ENCODE data around the gene CFAP52.

The CFAP52 gene, protein sequence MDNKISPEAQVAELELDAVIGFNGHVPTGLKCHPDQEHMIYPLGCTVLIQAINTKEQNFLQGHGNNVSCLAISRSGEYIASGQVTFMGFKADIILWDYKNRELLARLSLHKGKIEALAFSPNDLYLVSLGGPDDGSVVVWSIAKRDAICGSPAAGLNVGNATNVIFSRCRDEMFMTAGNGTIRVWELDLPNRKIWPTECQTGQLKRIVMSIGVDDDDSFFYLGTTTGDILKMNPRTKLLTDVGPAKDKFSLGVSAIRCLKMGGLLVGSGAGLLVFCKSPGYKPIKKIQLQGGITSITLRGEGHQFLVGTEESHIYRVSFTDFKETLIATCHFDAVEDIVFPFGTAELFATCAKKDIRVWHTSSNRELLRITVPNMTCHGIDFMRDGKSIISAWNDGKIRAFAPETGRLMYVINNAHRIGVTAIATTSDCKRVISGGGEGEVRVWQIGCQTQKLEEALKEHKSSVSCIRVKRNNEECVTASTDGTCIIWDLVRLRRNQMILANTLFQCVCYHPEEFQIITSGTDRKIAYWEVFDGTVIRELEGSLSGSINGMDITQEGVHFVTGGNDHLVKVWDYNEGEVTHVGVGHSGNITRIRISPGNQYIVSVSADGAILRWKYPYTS

DNA sequence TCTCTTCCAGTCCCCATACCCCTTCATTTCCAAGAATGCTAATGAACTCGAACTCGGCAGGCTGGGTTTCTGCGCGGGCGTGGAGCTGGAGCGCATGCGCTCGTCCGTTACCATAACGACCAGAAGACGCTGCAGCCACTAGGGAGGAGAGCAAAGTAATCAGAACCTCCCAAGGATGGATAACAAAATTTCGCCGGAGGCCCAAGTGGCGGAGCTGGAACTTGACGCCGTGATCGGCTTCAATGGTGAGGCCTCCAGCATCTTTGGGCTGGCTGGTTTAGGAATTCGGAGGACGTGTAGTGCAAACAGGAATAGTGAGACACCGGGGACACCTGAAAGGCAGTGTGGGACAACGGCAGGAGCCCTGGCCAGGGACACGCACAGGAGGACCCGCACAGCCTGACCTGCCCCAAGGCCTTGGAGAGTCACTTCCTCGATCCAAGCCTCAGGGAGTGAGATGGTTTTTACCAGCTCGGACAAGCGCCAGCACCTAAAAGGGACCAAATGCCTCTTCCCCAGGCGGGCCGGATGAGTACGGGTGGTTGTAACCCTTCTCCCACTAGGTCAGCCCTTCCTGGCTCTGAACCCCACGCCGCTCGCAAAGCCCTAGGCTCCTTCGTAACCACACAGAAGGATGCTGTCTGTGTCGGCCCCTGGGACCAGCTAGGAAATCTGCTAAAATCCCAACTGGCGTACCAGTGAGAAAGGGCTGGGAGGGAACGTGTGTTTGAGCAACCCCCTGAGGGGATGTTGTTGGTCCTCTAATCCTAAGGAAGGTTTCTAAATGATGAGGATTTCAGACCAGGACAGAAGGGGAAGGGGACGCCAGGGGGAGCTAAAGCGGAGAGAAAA is at the start of gene CFAP52:
Gene CFAP52 (plus strand): TSS at position 122 of the 852 bp plus-strand sequence. CDS start 54 bp downstream, at position 176.
- Mint-ChIP-seq H3K27me3 (ENCODE audit: low read depth) (no peaks in the 10 kb centered on the region), H3K27ac (peak within 1 kb of the TSS; percentile 84), H3K4me1 (ENCODE audit: low read depth) (peaks cover 24% of the 10 kb centered on the region), H3K9me3 (no peaks in the 10 kb centered on the region), H3K4me3 (peak within 1 kb of the TSS; percentile 98), H3K36me3 (ENCODE audit: low read depth) (peaks cover 1% of the 10 kb centered on the region)

GRCh38 chr17:9527788-9528187 is 48.7 kb upstream of the CFAP52 start:
- H3K9me3 Mint-ChIP-seq: no peaks in the 10 kb centered on the region
- H3K4me1 Mint-ChIP-seq (ENCODE audit: low read depth): peaks cover 3% of the 10 kb centered on the region
- no peaks in the 10 kb centered on the region for H3K27me3 Mint-ChIP-seq (ENCODE audit: low read depth)
- no peak overlapping the region for H3K27ac Mint-ChIP-seq
- no peak overlapping the region for H3K4me3 Mint-ChIP-seq
- H3K36me3 Mint-ChIP-seq (ENCODE audit: low read depth): no peaks in the 10 kb centered on the region

GRCh38 chr17:9529033-9529700 is 47.3 kb upstream of the CFAP52 start:
- Mint-ChIP-seq H3K27ac (no peak overlapping the region), H3K27me3 (ENCODE audit: low read depth) (no peaks in the 10 kb centered on the region)

DNA sequence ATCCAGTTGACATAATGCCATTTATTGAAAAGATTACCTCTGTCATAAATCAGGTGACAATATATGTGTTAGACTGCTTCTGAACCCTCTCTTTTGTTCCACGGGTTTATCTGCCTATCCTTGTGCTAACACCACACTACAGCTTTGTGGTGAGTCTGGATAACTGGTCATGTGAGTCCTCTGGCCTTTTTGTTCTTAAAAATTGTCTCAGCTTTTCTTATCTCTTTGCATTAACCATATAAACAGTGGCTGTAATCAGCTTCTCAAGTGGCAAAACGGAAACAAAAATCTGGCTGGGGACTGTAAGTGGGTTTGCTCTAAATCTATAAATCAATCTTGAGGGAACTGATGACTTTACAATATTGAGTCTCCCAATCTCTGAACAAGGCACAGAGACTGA is 45.4 kb upstream of the CFAP52 start:
- H3K27ac Mint-ChIP-seq: no peak overlapping the region
- no peaks in the 10 kb centered on the region for H3K27me3 Mint-ChIP-seq (ENCODE audit: low read depth)
- no peaks in the 10 kb centered on the region for H3K9me3 Mint-ChIP-seq
- no peak overlapping the region for H3K4me3 Mint-ChIP-seq
- no peaks in the 10 kb centered on the region for H3K36me3 Mint-ChIP-seq (ENCODE audit: low read depth)
- H3K4me1 Mint-ChIP-seq (ENCODE audit: low read depth): peaks cover 3% of the 10 kb centered on the region

More at GRCh38 chr17:9529033-9529700, 47.3 kb upstream of the CFAP52 start:
- Mint-ChIP-seq H3K4me1 (ENCODE audit: low read depth) (peaks cover 3% of the 10 kb centered on the region), H3K36me3 (ENCODE audit: low read depth) (no peaks in the 10 kb centered on the region), H3K4me3 (no peak overlapping the region), H3K9me3 (no peaks in the 10 kb centered on the region)

- peaks cover 3% of the 10 kb centered on the region for H3K4me1 Mint-ChIP-seq (ENCODE audit: low read depth)
- H3K4me3 Mint-ChIP-seq: no peak overlapping the region
- H3K36me3 Mint-ChIP-seq (ENCODE audit: low read depth): no peaks in the 10 kb centered on the region
- H3K27ac Mint-ChIP-seq: no peak overlapping the region
- no peaks in the 10 kb centered on the region for H3K27me3 Mint-ChIP-seq (ENCODE audit: low read depth)
- no peaks in the 10 kb centered on the region for H3K9me3 Mint-ChIP-seq
Measured at GRCh38 chr17:9532715-9533114, 43.7 kb upstream of the CFAP52 start.

DNA sequence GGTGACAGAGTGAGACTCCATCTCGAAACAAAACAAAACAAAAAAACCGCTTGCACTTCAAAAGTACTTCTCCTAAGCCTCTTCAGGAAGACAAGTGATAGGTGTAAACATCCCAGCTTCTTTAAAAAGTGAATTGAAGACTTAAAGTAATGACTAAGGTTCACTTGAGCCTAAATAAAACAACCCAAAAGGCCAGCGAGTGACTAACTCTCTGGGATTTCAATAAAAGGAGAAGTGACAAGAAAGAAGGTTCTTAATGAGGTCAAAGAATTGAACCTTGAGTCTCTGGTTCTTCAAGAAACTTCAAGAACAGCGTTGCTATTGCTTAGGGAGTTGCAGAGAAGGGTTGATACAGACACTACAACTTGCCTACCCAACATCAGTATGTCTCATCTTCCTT is 43.0 kb upstream of the CFAP52 start:
- Mint-ChIP-seq H3K36me3 (ENCODE audit: low read depth) (no peaks in the 10 kb centered on the region), H3K27ac (no peak overlapping the region), H3K4me1 (ENCODE audit: low read depth) (peaks cover 3% of the 10 kb centered on the region), H3K4me3 (no peak overlapping the region), H3K27me3 (ENCODE audit: low read depth) (no peaks in the 10 kb centered on the region), H3K9me3 (no peaks in the 10 kb centered on the region)

DNA sequence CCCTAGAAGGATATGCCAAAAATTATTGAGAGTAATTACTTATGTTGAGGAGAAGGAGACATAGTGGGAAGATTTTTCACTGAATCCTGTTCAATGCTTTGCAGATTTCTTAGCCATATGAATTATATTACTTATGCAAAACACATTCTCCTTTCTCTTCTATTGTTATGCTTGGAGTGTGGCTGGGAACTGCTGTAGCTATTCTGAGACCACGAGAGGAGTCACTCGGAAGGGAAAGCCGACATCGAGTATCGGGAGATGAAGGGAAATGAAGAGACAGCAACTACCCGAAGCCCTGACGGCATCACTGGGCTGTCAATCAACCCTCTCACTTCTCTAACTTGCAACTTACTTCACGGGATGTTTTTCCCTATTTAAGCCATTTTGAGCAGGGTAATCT is 40.4 kb upstream of the CFAP52 start:
- Mint-ChIP-seq H3K4me3 (no peak overlapping the region), H3K27me3 (ENCODE audit: low read depth) (no peaks in the 10 kb centered on the region), H3K27ac (no peak overlapping the region), H3K4me1 (ENCODE audit: low read depth) (no peaks in the 10 kb centered on the region), H3K36me3 (ENCODE audit: low read depth) (peaks cover 6% of the 10 kb centered on the region), H3K9me3 (no peaks in the 10 kb centered on the region)

- Mint-ChIP-seq H3K4me3 (no peak overlapping the region), H3K27ac (no peak overlapping the region), H3K36me3 (ENCODE audit: low read depth) (peaks cover 6% of the 10 kb centered on the region), H3K9me3 (no peaks in the 10 kb centered on the region), H3K27me3 (ENCODE audit: low read depth) (no peaks in the 10 kb centered on the region), H3K4me1 (ENCODE audit: low read depth) (no peaks in the 10 kb centered on the region)
Measured at GRCh38 chr17:9537177-9537776, 39.2 kb upstream of the CFAP52 start.

DNA sequence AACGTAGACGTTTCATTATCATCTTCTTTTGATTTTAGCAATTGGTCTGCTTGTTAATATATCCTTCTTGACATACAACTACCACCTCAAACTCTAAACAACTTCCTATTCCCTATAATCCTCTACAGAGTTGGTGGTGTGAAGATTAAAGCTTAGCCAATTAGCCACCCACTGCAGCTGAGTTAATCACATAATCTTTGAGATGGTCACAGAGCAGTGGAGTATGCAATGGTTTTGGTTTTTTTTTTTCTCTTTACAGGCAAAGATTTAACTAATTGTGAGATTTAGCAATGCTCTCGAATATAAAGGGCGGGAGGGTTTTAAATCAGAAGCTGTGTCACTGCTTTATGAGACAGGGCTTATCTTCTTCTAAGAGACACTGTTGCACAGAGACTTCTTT is 37.8 kb upstream of the CFAP52 start:
- no peak overlapping the region for H3K27ac Mint-ChIP-seq
- H3K27me3 Mint-ChIP-seq (ENCODE audit: low read depth): no peaks in the 10 kb centered on the region
- no peaks in the 10 kb centered on the region for H3K9me3 Mint-ChIP-seq
- H3K4me1 Mint-ChIP-seq (ENCODE audit: low read depth): no peaks in the 10 kb centered on the region
- H3K4me3 Mint-ChIP-seq: no peak overlapping the region
- H3K36me3 Mint-ChIP-seq (ENCODE audit: low read depth): peaks cover 6% of the 10 kb centered on the region

GRCh38 chr17:9541718-9542117 is 34.7 kb upstream of the CFAP52 start:
- Mint-ChIP-seq H3K36me3 (ENCODE audit: low read depth) (peaks cover 6% of the 10 kb centered on the region), H3K4me3 (no peak overlapping the region), H3K9me3 (no peaks in the 10 kb centered on the region), H3K27ac (no peak overlapping the region), H3K27me3 (ENCODE audit: low read depth) (no peaks in the 10 kb centered on the region), H3K4me1 (ENCODE audit: low read depth) (peaks cover 2% of the 10 kb centered on the region)

- no peaks in the 10 kb centered on the region for H3K9me3 Mint-ChIP-seq
- peaks cover 4% of the 10 kb centered on the region for H3K36me3 Mint-ChIP-seq (ENCODE audit: low read depth)
- H3K4me1 Mint-ChIP-seq (ENCODE audit: low read depth): peaks cover 2% of the 10 kb centered on the region
- no peaks in the 10 kb centered on the region for H3K27me3 Mint-ChIP-seq (ENCODE audit: low read depth)
- no peak overlapping the region for H3K27ac Mint-ChIP-seq
- H3K4me3 Mint-ChIP-seq: no peak overlapping the region
Measured at GRCh38 chr17:9544221-9544620, 32.2 kb upstream of the CFAP52 start.

GRCh38 chr17:9549215-9549614 is 27.2 kb upstream of the CFAP52 start:
- Mint-ChIP-seq H3K9me3 (no peaks in the 10 kb centered on the region), H3K36me3 (ENCODE audit: low read depth) (peaks cover 3% of the 10 kb centered on the region), H3K27me3 (ENCODE audit: low read depth) (no peaks in the 10 kb centered on the region), H3K4me3 (no peak overlapping the region), H3K4me1 (ENCODE audit: low read depth) (peaks cover 2% of the 10 kb centered on the region), H3K27ac (no peak overlapping the region)

DNA sequence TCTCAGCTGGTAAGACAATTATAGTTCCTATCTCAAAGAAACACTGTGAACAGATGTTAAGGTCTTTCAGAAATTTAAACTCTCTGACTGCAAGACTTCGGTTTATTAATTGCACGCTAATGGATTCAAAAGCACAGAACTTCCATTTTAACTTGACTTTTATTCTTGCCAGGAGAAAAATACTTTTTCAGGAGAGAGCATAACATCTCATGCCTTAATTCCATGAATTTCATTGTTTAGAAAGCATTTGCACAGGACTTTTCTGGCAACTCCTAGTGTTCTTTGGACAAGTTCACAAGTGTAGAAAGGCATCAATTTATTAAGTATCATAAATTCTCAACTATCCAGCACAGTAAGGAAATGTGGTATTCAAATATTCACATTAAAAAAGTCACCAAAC is 23.3 kb upstream of the CFAP52 start:
- peaks cover 3% of the 10 kb centered on the region for H3K36me3 Mint-ChIP-seq (ENCODE audit: low read depth)
- H3K4me1 Mint-ChIP-seq (ENCODE audit: low read depth): no peaks in the 10 kb centered on the region
- no peak overlapping the region for H3K4me3 Mint-ChIP-seq
- H3K27ac Mint-ChIP-seq: no peak overlapping the region
- no peaks in the 10 kb centered on the region for H3K27me3 Mint-ChIP-seq (ENCODE audit: low read depth)
- H3K9me3 Mint-ChIP-seq: no peaks in the 10 kb centered on the region

GRCh38 chr17:9553596-9553995 is 22.8 kb upstream of the CFAP52 start:
- H3K4me1 Mint-ChIP-seq (ENCODE audit: low read depth): no peaks in the 10 kb centered on the region
- H3K36me3 Mint-ChIP-seq (ENCODE audit: low read depth): peaks cover 3% of the 10 kb centered on the region
- H3K9me3 Mint-ChIP-seq: no peaks in the 10 kb centered on the region
- H3K27ac Mint-ChIP-seq: no peak overlapping the region
- no peak overlapping the region for H3K4me3 Mint-ChIP-seq
- no peaks in the 10 kb centered on the region for H3K27me3 Mint-ChIP-seq (ENCODE audit: low read depth)

Measured in T-helper 1 cell treated with Interleukin-12 subunit alpha and Interleukin-12 subunit beta and Interleukin-4 antibody, amounts not matched to agents 30 μg/mL and 1 μg/mL, for 36 hours (primary cell).